Prostate gland (tissue), 2 donors: ENCODE results near the gene RTP5.

Experiments
- POLR2A ChIP-seq: fragments of 450-650 bp; IDR thresholded peaks from one replicate; pipeline ENCODE4 v1.6.1; 2016; ENCODE audit warnings: antibody characterized with exemption, mild to moderate bottlenecking
- POLR2AphosphoS5 ChIP-seq: sonication (generic); formaldehyde crosslinking; IDR thresholded peaks from one replicate; pipeline ENCODE4 v1.6.1; 2017; ENCODE audit warnings: antibody characterized with exemption
- TF ChIP-seq, protein P1 (sequence below), 4 experiments: fragments of 200-600 bp in 2 of 4; fragments of 450-650 bp in 2 of 4; sonication (generic) in 2 of 4; IDR thresholded peaks; 1 replicate in 3 of 4; 2 replicates in 1 of 4; pipeline ENCODE4 v1.5.1; 2016 to 2019; ENCODE audit warnings: antibody characterized with exemption in 4 of 4, mild to moderate bottlenecking in 2 of 4, moderate library complexity in 2 of 4

DNA sequence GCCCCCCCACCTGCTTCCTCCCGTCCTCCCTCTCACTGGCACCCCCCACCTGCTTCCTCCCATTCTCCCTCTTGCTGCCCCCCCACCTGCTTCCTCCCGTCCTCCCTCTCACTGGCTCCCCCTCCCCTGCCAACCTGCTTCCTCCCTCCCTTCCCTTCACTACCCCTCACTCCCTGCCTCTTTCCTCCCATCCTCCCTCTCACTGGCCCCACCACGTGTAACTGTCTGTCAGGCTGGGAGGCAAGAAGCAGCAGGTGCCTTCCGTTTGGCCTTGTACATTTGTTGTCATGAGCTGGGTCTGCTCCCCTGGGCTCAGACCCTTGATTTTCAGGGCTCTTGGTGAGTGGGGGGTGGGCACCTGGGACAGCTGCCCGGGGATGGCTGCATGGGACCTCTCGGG is 19.1 kb downstream of the RTP5 start:
- TF ChIP-seq POLR2AphosphoS5 (no peak), POLR2A (no peak)
- TF ChIP-seq, protein P1, sequence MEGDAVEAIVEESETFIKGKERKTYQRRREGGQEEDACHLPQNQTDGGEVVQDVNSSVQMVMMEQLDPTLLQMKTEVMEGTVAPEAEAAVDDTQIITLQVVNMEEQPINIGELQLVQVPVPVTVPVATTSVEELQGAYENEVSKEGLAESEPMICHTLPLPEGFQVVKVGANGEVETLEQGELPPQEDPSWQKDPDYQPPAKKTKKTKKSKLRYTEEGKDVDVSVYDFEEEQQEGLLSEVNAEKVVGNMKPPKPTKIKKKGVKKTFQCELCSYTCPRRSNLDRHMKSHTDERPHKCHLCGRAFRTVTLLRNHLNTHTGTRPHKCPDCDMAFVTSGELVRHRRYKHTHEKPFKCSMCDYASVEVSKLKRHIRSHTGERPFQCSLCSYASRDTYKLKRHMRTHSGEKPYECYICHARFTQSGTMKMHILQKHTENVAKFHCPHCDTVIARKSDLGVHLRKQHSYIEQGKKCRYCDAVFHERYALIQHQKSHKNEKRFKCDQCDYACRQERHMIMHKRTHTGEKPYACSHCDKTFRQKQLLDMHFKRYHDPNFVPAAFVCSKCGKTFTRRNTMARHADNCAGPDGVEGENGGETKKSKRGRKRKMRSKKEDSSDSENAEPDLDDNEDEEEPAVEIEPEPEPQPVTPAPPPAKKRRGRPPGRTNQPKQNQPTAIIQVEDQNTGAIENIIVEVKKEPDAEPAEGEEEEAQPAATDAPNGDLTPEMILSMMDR (IDR thresholded peaks at IDR 0.05), result no peak
